Gastrocnemius medialis (tissue), 4 donors: Measurements from ENCODE around the gene STX10. TPM values are rescaled to one million over a fixed set of nuclear protein-coding genes. Genes with fewer than 3 reads are reported as not detected.

Source experiments
- ATAC-seq, 2 donors: fragments of 150-250 bp; one replicate each; pipeline ENCODE4 v1.9.1; 2016
- DNase-seq, 2 donors: peaks; one replicate each; pipeline ENCODE4 v3.0.0-alpha.2; 2019
- H3K27ac ChIP-seq, 4 donors: fragments of 200-600 bp; sonication (generic); 1 replicate in 1 of 4; 2 replicates in 3 of 4; pipeline ENCODE4 v1.5.1; 2016 to 2018; ENCODE audit warnings: mild to moderate bottlenecking in 2 of 4, moderate library complexity in 1 of 4
- H3K27me3 ChIP-seq, 3 donors: fragments of 200-600 bp; sonication (generic) in 2 of 3; 1 replicate in 1 of 3; 2 replicates in 2 of 3; pipeline versions ENCODE4 v1.5.1 to v1.6.0; 2016 to 2019; ENCODE audit warnings: mild to moderate bottlenecking in 1 of 3, moderate library complexity in 1 of 3
- H3K36me3 ChIP-seq, 2 donors: fragments of 200-600 bp; sonication (generic) in 1 of 2; one replicate each; pipeline ENCODE4 v1.5.1; 2017 to 2018
- H3K4me1 ChIP-seq, 2 donors: fragments of 200-600 bp; sonication (generic) in 1 of 2; one replicate each; pipeline ENCODE4 v1.5.1; 2016 to 2017; ENCODE audit warnings: mild to moderate bottlenecking in 2 of 2
- H3K4me3 ChIP-seq, 4 donors: fragments of 200-600 bp; sonication (generic) in 3 of 4; 1 replicate in 1 of 4; 2 replicates in 3 of 4; pipeline ENCODE4 v1.5.1; 2016 to 2019; ENCODE audit warnings: mild to moderate bottlenecking in 2 of 4
- H3K9me3 ChIP-seq, 3 donors: fragments of 200-600 bp; sonication (generic) in 2 of 3; 1 replicate in 1 of 3; 2 replicates in 2 of 3; pipeline ENCODE4 v1.5.1; 2016 to 2019
- POLR2A ChIP-seq, 2 donors: fragments of 450-650 bp; IDR thresholded peaks; one replicate each; pipeline ENCODE4 v1.6.1; 2017; ENCODE audit warnings: antibody characterized with exemption in 2 of 2, mild to moderate bottlenecking in 2 of 2, moderate library complexity in 2 of 2
- in situ Hi-C, 4 donors: fragments of 200-750 bp; cut with MboI; loops; one replicate each; pipeline versions ENCODE4 v1.15.0 to v1.8.0; 2017; ENCODE audit warnings: low sequenced_read_pairs in 4 of 4
- intact Hi-C: fragments of 100-400 bp; cut with DNase I; formaldehyde crosslinking; loops from one replicate; pipeline ENCODE4 v1.15.1; 2023; ENCODE audit warnings: low total_unique reads
- total RNA-seq, 4 donors: library from RNA; depleted of rRNA; stranded (reverse); fragments of >200 nt; gene quantifications; one replicate each; pipeline versions ENCODE4 v1.1.0 to v1.2.3, GENCODE V29; 2016
- TF ChIP-seq, protein P1 (sequence below), 5 experiments: fragments of 450-650 bp in 3 of 5; fragments of 200-600 bp in 2 of 5; sonication (generic) in 2 of 5; IDR thresholded peaks in 4 of 5; conservative IDR thresholded peaks in 1 of 5; 1 replicate in 4 of 5; 2 replicates in 1 of 5; pipeline ENCODE4 v1.5.1; 2016 to 2019; ENCODE audit warnings: antibody characterized with exemption in 5 of 5, mild to moderate bottlenecking in 3 of 5, moderate library complexity in 3 of 5

The STX10 gene
- total RNA-seq, 4 donors from 2014 or later = 16.5 to 40.7 (median 33.4) TPM

- H3K4me3 ChIP-seq = no peak overlapping the region
- H3K27ac ChIP-seq = no peak overlapping the region
- intact Hi-C loops = no loop called here
- DNase-seq = no peak
- in situ Hi-C loops = no loop called here
- H3K9me3 ChIP-seq = no peaks in the 10 kb centered on the region
- H3K27me3 ChIP-seq = no peaks in the 10 kb centered on the region
- peaks cover 0 to 17% of the 10 kb centered on the region in 2 donors for H3K4me1 ChIP-seq
- no peak for TF ChIP-seq POLR2A (IDR thresholded peaks at IDR 0.05)
- TF ChIP-seq, protein P1, sequence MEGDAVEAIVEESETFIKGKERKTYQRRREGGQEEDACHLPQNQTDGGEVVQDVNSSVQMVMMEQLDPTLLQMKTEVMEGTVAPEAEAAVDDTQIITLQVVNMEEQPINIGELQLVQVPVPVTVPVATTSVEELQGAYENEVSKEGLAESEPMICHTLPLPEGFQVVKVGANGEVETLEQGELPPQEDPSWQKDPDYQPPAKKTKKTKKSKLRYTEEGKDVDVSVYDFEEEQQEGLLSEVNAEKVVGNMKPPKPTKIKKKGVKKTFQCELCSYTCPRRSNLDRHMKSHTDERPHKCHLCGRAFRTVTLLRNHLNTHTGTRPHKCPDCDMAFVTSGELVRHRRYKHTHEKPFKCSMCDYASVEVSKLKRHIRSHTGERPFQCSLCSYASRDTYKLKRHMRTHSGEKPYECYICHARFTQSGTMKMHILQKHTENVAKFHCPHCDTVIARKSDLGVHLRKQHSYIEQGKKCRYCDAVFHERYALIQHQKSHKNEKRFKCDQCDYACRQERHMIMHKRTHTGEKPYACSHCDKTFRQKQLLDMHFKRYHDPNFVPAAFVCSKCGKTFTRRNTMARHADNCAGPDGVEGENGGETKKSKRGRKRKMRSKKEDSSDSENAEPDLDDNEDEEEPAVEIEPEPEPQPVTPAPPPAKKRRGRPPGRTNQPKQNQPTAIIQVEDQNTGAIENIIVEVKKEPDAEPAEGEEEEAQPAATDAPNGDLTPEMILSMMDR (IDR thresholded peaks at IDR 0.05 in 4 of 5, conservative IDR thresholded peaks at IDR 0.05 in 1 of 5) = no peak
- peaks cover 0 to 44% of the 10 kb centered on the region in 2 donors for H3K36me3 ChIP-seq
- ATAC-seq = no peak
Measured at GRCh38 chr19:13138171-13138915, 11.8 kb downstream of the STX10 start.

GRCh38 chr19:13137290-13137794, 12.8 kb downstream of the STX10 start:
- H3K4me3 ChIP-seq = no peak overlapping the region
- TF ChIP-seq POLR2A (IDR thresholded peaks at IDR 0.05) = no peak
- TF ChIP-seq, protein P1 (IDR thresholded peaks at IDR 0.05 in 4 of 5, conservative IDR thresholded peaks at IDR 0.05 in 1 of 5) = no peak
- H3K36me3 ChIP-seq = peaks cover 0 to 44% of the 10 kb centered on the region in 2 donors
- DNase-seq = no peak
- H3K4me1 ChIP-seq = peaks cover 0 to 13% of the 10 kb centered on the region in 2 donors
- no peaks in the 10 kb centered on the region for H3K9me3 ChIP-seq
- no peaks in the 10 kb centered on the region for H3K27me3 ChIP-seq
- in situ Hi-C loops (no loop called here), intact Hi-C loops (no loop called here)
- H3K27ac ChIP-seq = no peak overlapping the region
- no peak for ATAC-seq

DNA sequence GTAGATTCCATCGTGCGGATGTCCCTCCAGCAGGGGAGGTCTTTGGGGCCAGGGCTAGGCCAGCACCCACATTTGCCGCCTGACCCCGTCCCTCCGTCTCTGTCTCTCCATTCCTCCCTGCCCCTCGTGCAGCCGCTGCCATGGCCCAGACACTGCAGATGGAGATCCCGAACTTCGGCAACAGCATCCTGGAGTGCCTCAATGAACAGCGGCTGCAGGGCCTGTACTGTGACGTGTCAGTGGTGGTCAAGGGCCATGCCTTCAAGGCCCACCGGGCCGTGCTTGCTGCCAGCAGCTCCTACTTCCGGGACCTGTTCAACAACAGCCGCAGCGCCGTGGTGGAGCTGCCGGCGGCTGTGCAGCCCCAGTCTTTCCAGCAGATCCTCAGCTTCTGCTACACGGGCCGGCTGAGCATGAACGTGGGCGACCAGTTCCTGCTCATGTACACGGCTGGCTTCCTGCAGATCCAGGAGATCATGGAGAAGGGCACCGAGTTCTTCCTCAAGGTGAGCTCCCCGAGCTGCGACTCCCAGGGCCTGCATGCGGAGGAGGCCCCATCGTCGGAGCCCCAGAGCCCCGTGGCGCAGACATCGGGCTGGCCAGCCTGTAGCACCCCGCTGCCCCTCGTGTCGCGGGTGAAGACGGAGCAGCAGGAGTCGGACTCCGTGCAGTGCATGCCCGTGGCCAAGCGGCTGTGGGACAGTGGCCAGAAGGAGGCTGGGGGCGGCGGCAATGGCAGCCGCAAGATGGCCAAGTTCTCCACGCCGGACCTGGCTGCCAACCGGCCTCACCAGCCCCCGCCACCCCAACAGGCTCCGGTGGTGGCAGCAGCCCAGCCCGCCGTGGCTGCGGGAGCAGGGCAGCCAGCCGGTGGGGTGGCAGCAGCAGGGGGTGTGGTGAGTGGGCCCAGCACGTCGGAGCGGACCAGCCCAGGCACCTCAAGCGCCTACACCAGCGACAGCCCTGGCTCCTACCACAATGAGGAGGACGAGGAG, 14.8 kb downstream of the STX10 start:
- peaks cover 0 to 13% of the 10 kb centered on the region in 2 donors for H3K4me1 ChIP-seq
- DNase-seq (no peak), ATAC-seq (no peak)
- in situ Hi-C loops (no loop called here), intact Hi-C loops (no loop called here)
- H3K9me3 ChIP-seq = no peaks in the 10 kb centered on the region
- H3K4me3 ChIP-seq = no peak overlapping the region
- no peaks in the 10 kb centered on the region for H3K27me3 ChIP-seq
- H3K27ac ChIP-seq = peak overlapping the region in 3 of 4 donors; percentile 31 to 74 (median 62)
- TF ChIP-seq, protein P1 (IDR thresholded peaks at IDR 0.05 in 4 of 5, conservative IDR thresholded peaks at IDR 0.05 in 1 of 5) = no peak
- TF ChIP-seq POLR2A (IDR thresholded peaks at IDR 0.05) = no peak
- H3K36me3 ChIP-seq = peaks cover 0 to 44% of the 10 kb centered on the region in 2 donors

GRCh38 chr19:13134626-13135025, 15.5 kb downstream of the STX10 start:
- Histone ChIP-seq H3K27me3 (no peaks in the 10 kb centered on the region), H3K27ac (peak overlapping the region in 3 of 4 donors; percentile 31 to 74 (median 62)), H3K4me3 (no peak overlapping the region), H3K9me3 (no peaks in the 10 kb centered on the region), H3K4me1 (peaks cover 0 to 13% of the 10 kb centered on the region in 2 donors), H3K36me3 (peaks cover 0 to 41% of the 10 kb centered on the region in 2 donors)
- in situ Hi-C loops (no loop called here), intact Hi-C loops (no loop called here)
- ATAC-seq (peak; percentile 92 to 97), DNase-seq (peak; percentile 63 to 71)
- TF ChIP-seq, protein P1 (IDR thresholded peaks at IDR 0.05 in 4 of 5, conservative IDR thresholded peaks at IDR 0.05 in 1 of 5) = no peak
- TF ChIP-seq POLR2A (IDR thresholded peaks at IDR 0.05) = no peak
